ENCODE measurements around the gene MTA1. TPM values are rescaled to one million over a fixed set of nuclear protein-coding genes. Genes with fewer than 3 reads are reported as not detected.

MTA1 gene
- total and polyA plus RNA-seq, 4 donors: 3.7 to 28.1 (median 21.0) TPM

GRCh38 chr14:105466531-105467248, 47.1 kb downstream of the MTA1 start:
- Histone ChIP-seq H3K27ac (ENCODE audit: low read depth in 1 of 2, low read length in 2 of 2) (no peak overlapping the region), H3K4me1 (ENCODE audit: control insufficient read depth in 4 of 4, insufficient read depth in 4 of 4, low read length in 3 of 4) (peaks cover 8 to 26% (median 18%) of the 10 kb centered on the region in 4 donors), H3K4me3 (ENCODE audit: low read depth in 1 of 3, low read length in 3 of 3) (no peak overlapping the region), H3K27me3 (ENCODE audit: control insufficient read depth in 4 of 4, insufficient read depth in 4 of 4, low read length in 3 of 4) (no peaks in the 10 kb centered on the region), H3K36me3 (ENCODE audit: control insufficient read depth in 4 of 4, insufficient read depth in 3 of 4, low read depth in 1 of 4, low read length in 3 of 4) (peaks cover 8 to 41% (median 23%) of the 10 kb centered on the region in 4 donors), H3K9ac (ENCODE audit: low read depth in 1 of 2, low read length in 2 of 2) (no peak overlapping the region), H3K9me3 (ENCODE audit: control insufficient read depth in 4 of 4, low read length in 3 of 4) (no peaks in the 10 kb centered on the region)
- WGBS: 94% methylated on average over 53 of the region's 53 CpGs
- TF ChIP-seq JUND (IDR thresholded peaks at IDR 0.05) (no peak), YY1 (IDR thresholded peaks at IDR 0.05) (no peak), HNF4G (IDR thresholded peaks at IDR 0.05) (no peak), HNF4A (conservative IDR thresholded peaks at IDR 0.05) (no peak), CTCF (IDR thresholded peaks at IDR 0.05; ENCODE audit: low read depth, low read length, missing input control) (no peak), GABPA (IDR thresholded peaks at IDR 0.05 in 1 of 2, conservative IDR thresholded peaks at IDR 0.05 in 1 of 2) (no peak), MAX (IDR thresholded peaks at IDR 0.05) (no peak), ATF3 (IDR thresholded peaks at IDR 0.05) (no peak), NR2F2 (IDR thresholded peaks at IDR 0.05) (no peak), ZBTB33 (IDR thresholded peaks at IDR 0.05) (no peak), FOXA2 (IDR thresholded peaks at IDR 0.05) (no peak), FOXA1 (IDR thresholded peaks at IDR 0.05) (no peak)
- no peak for DNase-seq (ENCODE audit: low spot score)

GRCh38 chr14:105467249-105467941, 47.8 kb downstream of the MTA1 start:
- peaks cover 8 to 38% (median 21%) of the 10 kb centered on the region in 4 donors for H3K36me3 ChIP-seq (ENCODE audit: control insufficient read depth in 4 of 4, insufficient read depth in 3 of 4, low read depth in 1 of 4, low read length in 3 of 4)
- no peak overlapping the region for H3K27ac ChIP-seq (ENCODE audit: low read depth in 1 of 2, low read length in 2 of 2)
- H3K27me3 ChIP-seq (ENCODE audit: control insufficient read depth in 4 of 4, insufficient read depth in 4 of 4, low read length in 3 of 4): no peaks in the 10 kb centered on the region
- no peak overlapping the region for H3K9ac ChIP-seq (ENCODE audit: low read depth in 1 of 2, low read length in 2 of 2)
- H3K9me3 ChIP-seq (ENCODE audit: control insufficient read depth in 4 of 4, low read length in 3 of 4): no peaks in the 10 kb centered on the region
- H3K4me3 ChIP-seq (ENCODE audit: low read depth in 1 of 3, low read length in 3 of 3): no peak overlapping the region
- DNase-seq (ENCODE audit: low spot score): no peak
- WGBS: 95% methylated on average over 20 of the region's 20 CpGs
- H3K4me1 ChIP-seq (ENCODE audit: control insufficient read depth in 4 of 4, insufficient read depth in 4 of 4, low read length in 3 of 4): peaks cover 9 to 30% (median 20%) of the 10 kb centered on the region in 4 donors
- TF ChIP-seq REST (IDR thresholded peaks at IDR 0.05) (no peak), GABPA (IDR thresholded peaks at IDR 0.05 in 1 of 2, conservative IDR thresholded peaks at IDR 0.05 in 1 of 2) (no peak), SP1 (IDR thresholded peaks at IDR 0.05) (no peak), JUND (IDR thresholded peaks at IDR 0.05) (no peak), RAD21 (IDR thresholded peaks at IDR 0.05) (no peak), HNF4G (IDR thresholded peaks at IDR 0.05) (no peak), FOXA2 (IDR thresholded peaks at IDR 0.05) (no peak), ZBTB33 (IDR thresholded peaks at IDR 0.05) (no peak), EGR1 (IDR thresholded peaks at IDR 0.05; ENCODE audit: low read depth in 2 of 2) (no peak), ATF3 (IDR thresholded peaks at IDR 0.05) (no peak)
